ENCODE data around the gene TGM4.

The TGM4 gene

DNA sequence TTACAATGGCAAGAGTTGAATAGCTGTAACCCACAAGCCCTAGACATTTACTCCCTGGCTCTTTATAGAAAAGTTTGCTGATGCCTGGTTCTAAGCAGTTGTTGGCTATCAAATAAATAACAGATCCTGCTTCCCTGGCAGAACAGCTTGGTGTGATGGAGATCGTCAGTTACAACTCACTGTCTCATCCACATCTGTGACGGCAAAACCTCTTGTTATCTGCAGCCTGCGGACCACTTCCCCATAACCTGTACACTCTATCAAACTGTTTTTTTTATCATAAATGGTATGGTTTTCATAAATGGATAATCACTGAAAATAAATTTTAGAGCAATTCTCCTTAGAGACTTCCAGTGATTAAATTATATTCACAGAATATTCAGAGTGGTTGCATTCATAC lies 87.5 kb downstream of the TGM4 start:
- DNase-seq (ENCODE audit: low spot score), result no peak
- Mint-ChIP-seq H3K9me3 (no peaks in the 10 kb centered on the region), H3K4me3 (no peak overlapping the region), H3K4me1 (ENCODE audit: low read depth) (peaks cover 21% of the 10 kb centered on the region), H3K36me3 (ENCODE audit: low read depth) (peaks cover 6% of the 10 kb centered on the region), H3K27ac (no peak overlapping the region), H3K27me3 (ENCODE audit: low read depth) (no peaks in the 10 kb centered on the region)

DNA sequence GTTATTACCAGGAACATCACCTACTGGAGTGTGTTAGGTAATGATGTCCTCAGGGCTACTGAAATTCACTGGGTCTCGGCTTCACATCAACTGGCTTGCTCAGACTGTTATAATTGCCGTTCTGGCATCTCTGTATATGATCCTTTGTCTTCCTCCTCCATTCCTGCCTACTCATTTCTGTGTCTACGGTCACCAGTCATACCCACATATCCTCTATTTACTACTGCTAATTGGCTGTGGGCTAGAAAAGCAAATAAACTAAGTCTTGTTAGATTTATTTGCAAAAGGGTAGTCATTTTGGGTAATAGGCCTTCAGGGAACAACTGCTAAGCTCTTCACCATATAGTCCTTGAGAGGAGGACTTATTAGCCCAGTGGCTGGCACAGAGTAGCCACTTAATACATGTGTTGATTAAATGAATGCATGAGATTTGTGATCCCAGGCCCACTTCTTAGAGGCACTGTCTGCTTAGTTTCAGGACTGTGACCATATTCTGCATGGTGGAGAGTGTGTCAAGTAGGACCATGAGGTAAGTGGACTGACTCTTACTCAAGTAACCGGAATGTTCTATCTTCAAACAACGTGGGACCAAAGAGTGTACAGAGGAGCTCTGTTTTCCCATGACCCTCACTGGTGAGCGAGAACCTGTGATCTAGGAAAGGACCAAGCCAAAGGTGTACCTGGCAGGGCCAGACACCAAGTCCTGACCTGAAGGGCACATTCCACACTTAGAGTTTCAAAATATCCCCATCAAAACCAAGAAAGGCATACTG lies 88.4 kb downstream of the TGM4 start:
- H3K36me3 Mint-ChIP-seq (ENCODE audit: low read depth), result peaks cover 5% of the 10 kb centered on the region
- DNase-seq (ENCODE audit: low spot score), result no peak
- H3K27ac Mint-ChIP-seq, result no peak overlapping the region
- H3K4me1 Mint-ChIP-seq (ENCODE audit: low read depth), result peaks cover 30% of the 10 kb centered on the region
- H3K9me3 Mint-ChIP-seq, result no peaks in the 10 kb centered on the region
- no peaks in the 10 kb centered on the region for H3K27me3 Mint-ChIP-seq (ENCODE audit: low read depth)
- H3K4me3 Mint-ChIP-seq, result no peak overlapping the region

DNA sequence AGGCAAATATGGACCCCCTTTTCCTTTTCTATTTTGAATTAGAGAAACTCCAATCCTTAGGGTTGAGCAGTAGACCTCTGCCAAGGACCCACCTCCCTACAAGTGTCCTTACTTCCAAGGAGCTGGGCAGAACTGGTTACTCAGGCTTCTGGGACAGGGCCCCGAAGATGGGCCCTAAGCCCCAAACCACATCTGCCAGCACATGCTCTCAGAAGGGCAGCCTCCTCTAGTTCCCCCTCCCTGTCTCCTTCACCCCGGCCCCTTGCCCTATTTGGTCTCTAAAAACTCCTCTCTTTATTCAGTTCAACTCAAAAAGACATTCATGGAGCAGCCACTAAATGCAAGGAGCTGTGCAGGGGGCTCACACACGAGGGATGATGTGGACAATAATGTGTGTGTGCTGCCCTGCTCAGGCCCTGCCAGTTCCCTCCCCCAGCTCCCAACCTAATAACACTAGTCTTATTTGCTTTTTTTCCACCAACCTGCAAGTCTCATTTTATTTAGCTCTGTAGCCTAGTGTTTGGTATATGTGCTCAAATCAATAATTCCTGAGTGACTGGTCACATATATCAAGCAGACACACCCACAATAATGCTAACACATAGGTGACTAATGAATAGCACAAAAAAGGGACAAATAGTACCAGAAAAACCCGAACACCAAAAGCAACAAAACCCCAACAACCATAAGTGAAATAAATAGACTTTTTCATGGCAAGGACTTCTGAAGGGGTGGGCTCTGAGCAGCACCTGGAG lies 89.3 kb downstream of the TGM4 start:
- no peak overlapping the region for H3K4me3 Mint-ChIP-seq
- DNase-seq (ENCODE audit: low spot score), result no peak
- H3K27ac Mint-ChIP-seq, result no peak overlapping the region
- peaks cover 3% of the 10 kb centered on the region for H3K36me3 Mint-ChIP-seq (ENCODE audit: low read depth)
- H3K9me3 Mint-ChIP-seq, result no peaks in the 10 kb centered on the region
- no peaks in the 10 kb centered on the region for H3K27me3 Mint-ChIP-seq (ENCODE audit: low read depth)
- peaks cover 38% of the 10 kb centered on the region for H3K4me1 Mint-ChIP-seq (ENCODE audit: low read depth)

All from T-helper 2 cell treated with Interferon-gamma antibody and Interleukin-4, amounts not matched to agents 5 μg/mL and 100 μg/mL, for 36 hours (primary cell).